DMS53 treated with DMSO at 0.1 percent for 48 hours (cell line): Measurements from ENCODE around the gene CBLIF.
A peak's percentile ranks its signal among the peaks of the same experiment; 100 is the strongest.
"Not testable (repeated sequence)": the region's sequence is repeated elsewhere in the genome, so short reads cannot be mapped to it uniquely, and the experiment has no call there.

Source experiments
- DNase-seq: peaks from one replicate; lab custom pipeline; 2025; ENCODE audit not compliant: unreplicated experiment; lab: John Stamatoyannopoulos, UW

CBLIF gene

GRCh38 chr11:59848439-59848838 is 3.1 kb upstream of the CBLIF start:
- DNase-seq: not testable (repeated sequence)

- no peak for DNase-seq
These were observed 2.3 kb upstream of the CBLIF start for GRCh38 chr11:59847626-59848025.

GRCh38 chr11:59846556-59846955 is 1.3 kb upstream of the CBLIF start:
- DNase-seq: no peak

- DNase-seq: no peak
These were observed 3.0 kb downstream of the CBLIF start for GRCh38 chr11:59842316-59842715.

- no peak for DNase-seq
These were observed 3.8 kb downstream of the CBLIF start for GRCh38 chr11:59841514-59841913.

GRCh38 chr11:59839615-59840014 is 5.7 kb downstream of the CBLIF start:
- no peak for DNase-seq

GRCh38 chr11:59833602-59834001 is 11.7 kb downstream of the CBLIF start:
- DNase-seq: no peak

GRCh38 chr11:59829358-59829757 is 15.9 kb downstream of the CBLIF start:
- no peak for DNase-seq

- DNase-seq: peak; percentile 51
These were observed 22.2 kb downstream of the CBLIF start for GRCh38 chr11:59822989-59823566.

- DNase-seq: no peak
These were observed 26.7 kb downstream of the CBLIF start for GRCh38 chr11:59818572-59818971.

- DNase-seq: not testable (repeated sequence)
These were observed 28.9 kb downstream of the CBLIF start for GRCh38 chr11:59816434-59816833.

- DNase-seq: no peak
These were observed 29.5 kb downstream of the CBLIF start for GRCh38 chr11:59815754-59816153.

- DNase-seq: no peak
These were observed 31.3 kb downstream of the CBLIF start for GRCh38 chr11:59814021-59814420.

- DNase-seq: no peak
These were observed 31.9 kb downstream of the CBLIF start for GRCh38 chr11:59813364-59813763.

- DNase-seq: no peak
These were observed 33.1 kb downstream of the CBLIF start for GRCh38 chr11:59812220-59812619.

- no peak for DNase-seq
These were observed 34.4 kb downstream of the CBLIF start for GRCh38 chr11:59810911-59811259.

GRCh38 chr11:59810189-59810910 is 34.9 kb downstream of the CBLIF start, which contains the start of gene MRPL16:
MRPL16 (minus strand) TSS chr11:59810778; CDS start chr11:59810658, 120 bp downstream.
- peak; percentile 66 for DNase-seq

GRCh38 chr11:59807047-59807610 is 38.2 kb downstream of the CBLIF start:
- no peak for DNase-seq

GRCh38 chr11:59804061-59804460 is 41.2 kb downstream of the CBLIF start:
- no peak for DNase-seq

- DNase-seq: no peak
These were observed 42.6 kb downstream of the CBLIF start for GRCh38 chr11:59802639-59803176.

GRCh38 chr11:59801981-59802638 is 43.2 kb downstream of the CBLIF start:
- no peak for DNase-seq
